ENCODE measurements around the gene ITCH. TPM values are rescaled to one million over a fixed set of nuclear protein-coding genes. Genes with fewer than 3 reads are reported as not detected.

Gene ITCH
- total RNA-seq, 2 experiments from 2014 or later = 26.1 to 36.8 TPM

DNA sequence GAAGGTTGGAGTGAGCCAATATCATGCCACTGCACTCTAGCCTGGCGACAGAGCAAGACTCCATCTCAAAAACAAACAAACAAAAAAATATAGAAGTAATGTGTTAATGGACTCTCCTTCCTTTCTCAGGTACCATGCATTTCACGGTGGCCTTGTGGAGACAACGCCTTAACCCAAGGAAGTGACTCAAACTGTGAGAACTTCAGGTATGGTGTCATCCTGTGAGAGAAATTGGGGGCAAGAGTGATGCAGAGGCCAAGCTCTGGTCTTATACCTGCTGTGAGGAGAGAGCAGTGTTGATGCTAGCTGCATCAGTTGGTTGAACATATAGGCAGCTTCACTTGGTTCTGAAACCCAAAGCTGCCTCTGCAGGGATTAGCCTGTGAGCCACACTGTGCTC is 6.2 kb downstream of the ITCH start:
- Histone ChIP-seq H3K4me1 (ENCODE audit: insufficient read depth, low read length, poor library complexity, severe bottlenecking) (peaks cover 29% of the 10 kb centered on the region), H2AFZ (ENCODE audit: low read length) (no peak overlapping the region), H3K79me2 (ENCODE audit: insufficient read depth, low read depth, low read length) (peaks cover 50% of the 10 kb centered on the region), H4K20me1 (ENCODE audit: insufficient read depth, low read length) (peaks cover 7% of the 10 kb centered on the region; the same call in 1 of the 2 replicates), H3K4me3 (ENCODE audit: low read depth, low read length, poor library complexity, severe bottlenecking) (no peak overlapping the region), H3K27ac (ENCODE audit: low read depth, low read length, poor library complexity, severe bottlenecking) (no peak overlapping the region), H3K36me3 (ENCODE audit: insufficient read depth, low read length) (peaks cover 60% of the 10 kb centered on the region), H3K4me2 (ENCODE audit: low read length) (no peak overlapping the region), H3K9me2 (ENCODE audit: insufficient read depth, low read length) (no peaks in the 10 kb centered on the region), H3K9me3 (ENCODE audit: low read length) (no peaks in the 10 kb centered on the region; the same call in 1 of the 2 replicates)
- TF ChIP-seq, protein P1, sequence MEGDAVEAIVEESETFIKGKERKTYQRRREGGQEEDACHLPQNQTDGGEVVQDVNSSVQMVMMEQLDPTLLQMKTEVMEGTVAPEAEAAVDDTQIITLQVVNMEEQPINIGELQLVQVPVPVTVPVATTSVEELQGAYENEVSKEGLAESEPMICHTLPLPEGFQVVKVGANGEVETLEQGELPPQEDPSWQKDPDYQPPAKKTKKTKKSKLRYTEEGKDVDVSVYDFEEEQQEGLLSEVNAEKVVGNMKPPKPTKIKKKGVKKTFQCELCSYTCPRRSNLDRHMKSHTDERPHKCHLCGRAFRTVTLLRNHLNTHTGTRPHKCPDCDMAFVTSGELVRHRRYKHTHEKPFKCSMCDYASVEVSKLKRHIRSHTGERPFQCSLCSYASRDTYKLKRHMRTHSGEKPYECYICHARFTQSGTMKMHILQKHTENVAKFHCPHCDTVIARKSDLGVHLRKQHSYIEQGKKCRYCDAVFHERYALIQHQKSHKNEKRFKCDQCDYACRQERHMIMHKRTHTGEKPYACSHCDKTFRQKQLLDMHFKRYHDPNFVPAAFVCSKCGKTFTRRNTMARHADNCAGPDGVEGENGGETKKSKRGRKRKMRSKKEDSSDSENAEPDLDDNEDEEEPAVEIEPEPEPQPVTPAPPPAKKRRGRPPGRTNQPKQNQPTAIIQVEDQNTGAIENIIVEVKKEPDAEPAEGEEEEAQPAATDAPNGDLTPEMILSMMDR (conservative IDR thresholded peaks at IDR 0.05; ENCODE audit: low read length) = no peak
- TF ChIP-seq EZH2phosphoT487 (IDR thresholded peaks at IDR 0.05; ENCODE audit: borderline replicate concordance, low read depth, low read length) = no peak
- ChIA-PET CTCF (ENCODE audit: unreplicated experiment) (no interaction called here), POLR2A (interaction anchor here (0.6 kb wide), 1 partner anchor 179 kb away, joined by 4 read pairs; no protein-coding TSS in a partner anchor)
- BruUV-seq (replicated peaks) = no TSS peak
- intact Hi-C loops (cut with micrococcal nuclease; ENCODE audit: unreplicated experiment) = no loop called here
- DNase-seq (ENCODE audit: low spot score) = no peak

- DNase-seq (ENCODE audit: low spot score) = no peak
- intact Hi-C loops (cut with micrococcal nuclease; ENCODE audit: unreplicated experiment) = no loop called here
- Histone ChIP-seq H2AFZ (ENCODE audit: low read length) (no peak overlapping the region), H4K20me1 (ENCODE audit: insufficient read depth, low read length) (peaks cover 7% of the 10 kb centered on the region; the same call in 1 of the 2 replicates), H3K4me1 (ENCODE audit: insufficient read depth, low read length, poor library complexity, severe bottlenecking) (peaks cover 24% of the 10 kb centered on the region), H3K27ac (ENCODE audit: low read depth, low read length, poor library complexity, severe bottlenecking) (no peak overlapping the region), H3K79me2 (ENCODE audit: insufficient read depth, low read depth, low read length) (peaks cover 44% of the 10 kb centered on the region), H3K4me2 (ENCODE audit: low read length) (no peak overlapping the region), H3K9me3 (ENCODE audit: low read length) (no peaks in the 10 kb centered on the region; the same call in 1 of the 2 replicates), H3K9me2 (ENCODE audit: insufficient read depth, low read length) (no peaks in the 10 kb centered on the region), H3K36me3 (ENCODE audit: insufficient read depth, low read length) (peaks cover 68% of the 10 kb centered on the region), H3K4me3 (ENCODE audit: low read depth, low read length, poor library complexity, severe bottlenecking) (no peak overlapping the region)
- ChIA-PET CTCF (ENCODE audit: unreplicated experiment) (no interaction called here), POLR2A (no interaction called here)
- BruUV-seq (replicated peaks) = no TSS peak
- TF ChIP-seq, protein P1 (conservative IDR thresholded peaks at IDR 0.05; ENCODE audit: low read length) = no peak
- no peak for TF ChIP-seq EZH2phosphoT487 (IDR thresholded peaks at IDR 0.05; ENCODE audit: borderline replicate concordance, low read depth, low read length)
Observed at GRCh38 chr20:34370062-34370461, 7.0 kb downstream of the ITCH start.

DNA sequence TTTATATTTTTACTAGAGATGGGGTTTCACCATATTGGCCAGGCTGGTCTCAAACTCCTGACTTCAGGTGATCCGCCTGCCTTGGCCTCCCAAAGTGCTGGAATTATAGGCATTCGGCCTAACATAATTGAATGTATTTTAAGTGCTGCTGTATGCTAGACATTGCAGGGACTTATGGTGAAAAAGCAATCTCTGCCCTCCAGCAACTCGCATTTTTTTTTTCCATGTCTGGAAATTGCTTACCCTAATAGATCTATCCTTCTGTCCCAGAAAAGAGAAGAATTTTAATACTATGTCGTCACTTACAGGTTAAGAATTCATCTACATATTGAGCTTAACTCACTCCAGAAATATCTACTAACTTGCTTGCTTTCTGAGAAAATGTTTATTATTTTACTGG is 10.4 kb downstream of the ITCH start:
- TF ChIP-seq, protein P1 (conservative IDR thresholded peaks at IDR 0.05; ENCODE audit: low read length) = no peak
- no peak for TF ChIP-seq EZH2phosphoT487 (IDR thresholded peaks at IDR 0.05; ENCODE audit: borderline replicate concordance, low read depth, low read length)
- 0 out of 2 replicates have a peak, but pooled peaks cover 7% of the 10 kb centered on the region for H4K20me1 ChIP-seq (ENCODE audit: insufficient read depth, low read length)
- no peak overlapping the region for H2AFZ ChIP-seq (ENCODE audit: low read length)
- no peak overlapping the region for H3K4me2 ChIP-seq (ENCODE audit: low read length)
- peaks cover 66% of the 10 kb centered on the region for H3K36me3 ChIP-seq (ENCODE audit: insufficient read depth, low read length)
- H3K9me3 ChIP-seq (ENCODE audit: low read length) = no peaks in the 10 kb centered on the region; the same call in 1 of the 2 replicates
- POLR2A ChIA-PET = interaction anchor here (0.7 to 1.8 kb wide), 2 partner anchors 10 to 59 kb away, joined by 4 to 6 read pairs; partner anchors contain the start of gene ITCH
- H3K4me1 ChIP-seq (ENCODE audit: insufficient read depth, low read length, poor library complexity, severe bottlenecking) = no peaks in the 10 kb centered on the region
- peaks cover 12% of the 10 kb centered on the region; the same call in 1 of the 2 replicates for H3K79me2 ChIP-seq (ENCODE audit: insufficient read depth, low read depth, low read length)
- BruUV-seq (replicated peaks) = no TSS peak
- intact Hi-C loops (cut with micrococcal nuclease; ENCODE audit: unreplicated experiment) = no loop called here
- DNase-seq (ENCODE audit: low spot score) = no peak
- CTCF ChIA-PET (ENCODE audit: unreplicated experiment) = no interaction called here
- H3K9me2 ChIP-seq (ENCODE audit: insufficient read depth, low read length) = no peaks in the 10 kb centered on the region
- no peak overlapping the region for H3K4me3 ChIP-seq (ENCODE audit: low read depth, low read length, poor library complexity, severe bottlenecking)
- H3K27ac ChIP-seq (ENCODE audit: low read depth, low read length, poor library complexity, severe bottlenecking) = no peak overlapping the region
